RWPE1 (cell line): ENCODE data around the gene KIR2DL4.
"Not testable (repeated sequence)": the region's sequence is repeated elsewhere in the genome, so short reads cannot be mapped to it uniquely, and the experiment has no call there.

ENCODE experiments used
- CTCF ChIA-PET: fragments of 350-600 bp; sonication (Branson Sonifier 250); formaldehyde crosslinking; extraction: SDS; loops from one replicate; lab custom pipeline; 2021; lab: Yijun Ruan, JAX
- POLR2A ChIA-PET: fragments of 400-600 bp; formaldehyde crosslinking; extraction: SDS; loops from one replicate; lab custom pipeline; 2020; ENCODE audit warnings: antibody characterized with exemption; ENCODE audit not compliant: low non-redundant PET; lab: Yijun Ruan, JAX
- DNase-seq: peaks from one replicate; pipeline ENCODE4 v3.0.0; 2012; ENCODE audit warnings: low spot score
- H3K27ac ChIP-seq: fragments of 450-650 bp; 2 replicates; pipeline ENCODE4 v1.5.1; 2017
- CTCF ChIP-seq: fragments of 450-650 bp; conservative IDR thresholded peaks from 2 replicates; pipeline ENCODE4 v1.5.1; 2017; ENCODE audit warnings: low read depth, mild to moderate bottlenecking

Gene KIR2DL4

GRCh38 chr19:54850930-54851329 is 47.5 kb downstream of the KIR2DL4 start:
- no peak for TF ChIP-seq CTCF
- ChIA-PET POLR2A (no interaction called here), CTCF (no interaction called here)
- no peak overlapping the region for H3K27ac ChIP-seq
- no peak for DNase-seq

GRCh38 chr19:54851353-54851752 is 47.9 kb downstream of the KIR2DL4 start:
- DNase-seq: no peak
- H3K27ac ChIP-seq: no peak overlapping the region
- POLR2A ChIA-PET: no interaction called here
- no peak for TF ChIP-seq CTCF
- CTCF ChIA-PET: no interaction called here

- CTCF ChIA-PET, H3K27ac ChIP-seq, DNase-seq, POLR2A ChIA-PET: not testable (repeated sequence)
These were observed 51.8 kb downstream of the KIR2DL4 start for GRCh38 chr19:54855241-54855640.

GRCh38 chr19:54858476-54858875 is 55.1 kb downstream of the KIR2DL4 start:
- CTCF ChIA-PET: interaction anchor here (0.6 kb wide), 1 partner anchor 585 kb away, joined by 3 read pairs; no protein-coding TSS in a partner anchor

GRCh38 chr19:54859421-54859820 is 56.0 kb downstream of the KIR2DL4 start:
- CTCF ChIA-PET, POLR2A ChIA-PET: not testable (repeated sequence)
- H3K27ac ChIP-seq: peak overlapping the region; percentile 59
- peak; percentile 13 for DNase-seq

More at GRCh38 chr19:54858476-54858875, 55.1 kb downstream of the KIR2DL4 start:
- H3K27ac ChIP-seq, POLR2A ChIA-PET, DNase-seq: not testable (repeated sequence)

- CTCF ChIA-PET, DNase-seq: not testable (repeated sequence)
These were observed 60.0 kb downstream of the KIR2DL4 start for GRCh38 chr19:54863459-54863858.

More at GRCh38 chr19:54863459-54863858, 60.0 kb downstream of the KIR2DL4 start:
- H3K27ac ChIP-seq, POLR2A ChIA-PET: not testable (repeated sequence)
